Gastroesophageal sphincter (tissue), 3 donors: ENCODE data around the gene IL22RA2.

Experiments used
- EP300 ChIP-seq: sonication (generic); formaldehyde crosslinking; IDR thresholded peaks from one replicate; pipeline ENCODE4 v1.6.1; 2017; ENCODE audit warnings: antibody characterized with exemption, mild to moderate bottlenecking
- POLR2A ChIP-seq, 2 donors: fragments of 450-650 bp; IDR thresholded peaks; one replicate each; pipeline ENCODE4 v1.6.1; 2017; ENCODE audit warnings: antibody characterized with exemption in 2 of 2, mild to moderate bottlenecking in 2 of 2, moderate library complexity in 1 of 2
- POLR2AphosphoS5 ChIP-seq: sonication (generic); formaldehyde crosslinking; IDR thresholded peaks from one replicate; pipeline ENCODE4 v1.6.1; 2017; ENCODE audit warnings: antibody characterized with exemption
- TF ChIP-seq, protein P1 (sequence below), 4 experiments: fragments of 200-600 bp in 2 of 4; fragments of 450-650 bp in 2 of 4; sonication (generic) in 1 of 4; IDR thresholded peaks; one replicate each; pipeline ENCODE4 v1.5.1; 2017 to 2019; ENCODE audit warnings: antibody characterized with exemption in 4 of 4, mild to moderate bottlenecking in 2 of 4, moderate library complexity in 2 of 4

DNA sequence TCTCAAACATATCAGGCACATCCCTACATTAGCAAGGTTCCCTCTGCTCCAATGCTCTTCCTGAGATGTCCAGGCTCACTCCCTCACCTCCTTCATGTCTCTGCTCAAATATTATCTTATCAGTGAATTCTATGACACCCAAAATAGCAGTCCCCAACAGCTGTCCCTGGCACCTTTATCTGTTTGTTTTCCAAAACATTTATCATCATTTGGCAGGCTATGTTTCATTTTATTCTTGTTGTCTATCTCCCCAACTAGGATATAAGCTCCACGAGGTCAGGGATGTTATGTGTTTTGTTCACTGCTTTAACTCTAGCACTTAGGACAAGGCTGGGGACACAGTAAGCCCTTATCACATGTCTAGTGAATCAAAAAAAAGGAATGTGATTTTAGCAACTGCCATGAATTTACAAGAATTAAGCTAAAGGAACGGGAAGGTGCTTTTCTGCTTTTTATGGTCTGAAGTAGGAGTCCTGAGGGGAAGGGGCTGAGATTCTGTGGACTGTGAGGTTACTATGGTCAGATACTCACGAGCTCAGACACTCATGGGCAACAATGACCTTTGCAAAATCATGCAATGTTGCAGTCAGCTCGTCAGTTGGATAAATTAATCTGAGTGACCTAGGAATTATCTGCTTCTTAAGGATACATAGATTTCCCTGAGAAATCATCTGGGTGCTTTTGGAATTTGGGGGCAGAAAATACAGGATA is 1.9 kb upstream of the IL22RA2 start:
- TF ChIP-seq POLR2A (IDR thresholded peaks at IDR 0.05) (no peak), EP300 (no peak), POLR2AphosphoS5 (no peak)
- TF ChIP-seq, protein P1, sequence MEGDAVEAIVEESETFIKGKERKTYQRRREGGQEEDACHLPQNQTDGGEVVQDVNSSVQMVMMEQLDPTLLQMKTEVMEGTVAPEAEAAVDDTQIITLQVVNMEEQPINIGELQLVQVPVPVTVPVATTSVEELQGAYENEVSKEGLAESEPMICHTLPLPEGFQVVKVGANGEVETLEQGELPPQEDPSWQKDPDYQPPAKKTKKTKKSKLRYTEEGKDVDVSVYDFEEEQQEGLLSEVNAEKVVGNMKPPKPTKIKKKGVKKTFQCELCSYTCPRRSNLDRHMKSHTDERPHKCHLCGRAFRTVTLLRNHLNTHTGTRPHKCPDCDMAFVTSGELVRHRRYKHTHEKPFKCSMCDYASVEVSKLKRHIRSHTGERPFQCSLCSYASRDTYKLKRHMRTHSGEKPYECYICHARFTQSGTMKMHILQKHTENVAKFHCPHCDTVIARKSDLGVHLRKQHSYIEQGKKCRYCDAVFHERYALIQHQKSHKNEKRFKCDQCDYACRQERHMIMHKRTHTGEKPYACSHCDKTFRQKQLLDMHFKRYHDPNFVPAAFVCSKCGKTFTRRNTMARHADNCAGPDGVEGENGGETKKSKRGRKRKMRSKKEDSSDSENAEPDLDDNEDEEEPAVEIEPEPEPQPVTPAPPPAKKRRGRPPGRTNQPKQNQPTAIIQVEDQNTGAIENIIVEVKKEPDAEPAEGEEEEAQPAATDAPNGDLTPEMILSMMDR (IDR thresholded peaks at IDR 0.05): no peak
